GM06990 (cell line): Measurements from ENCODE around the gene KRT17.

ENCODE experiments used
- DNase-seq: peaks from one replicate; pipeline ENCODE4 v3.0.0-alpha.2; 2011; ENCODE audit not compliant: insufficient read length; ENCODE audit errors: extremely low read depth
- H3K27me3 ChIP-seq: replicated peaks from 2 replicates; pipeline ENCODE4 v1.6.0; 2011; ENCODE audit warnings: low read length; ENCODE audit not compliant: control insufficient read depth, insufficient read depth
- H3K36me3 ChIP-seq: 2 replicates; pipeline ENCODE4 v1.5.1; 2011; ENCODE audit warnings: low read length; ENCODE audit not compliant: control insufficient read depth, insufficient read depth
- H3K4me3 ChIP-seq: replicated peaks from 2 replicates; pipeline ENCODE4 v1.5.1; 2011; ENCODE audit warnings: low read depth, mild to moderate bottlenecking, control low read depth, low read length
- CTCF ChIP-seq: IDR thresholded peaks from 2 replicates; pipeline ENCODE4 v1.5.1; 2011; ENCODE audit warnings: low read length, control low read depth, mild to moderate bottlenecking, inconsistent platforms; ENCODE audit not compliant: insufficient read depth, poor library complexity, severe bottlenecking

The KRT17 gene

GRCh38 chr17:41655611-41656111 lies 31.3 kb upstream of the KRT17 start:
- Histone ChIP-seq H3K36me3 (no peaks in the 10 kb centered on the region), H3K27me3 (no peaks in the 10 kb centered on the region; the same call in 1 of the 2 replicates), H3K4me3 (no peak overlapping the region)
- TF ChIP-seq CTCF, result no peak
- no peak for DNase-seq

GRCh38 chr17:41654678-41655607 lies 30.6 kb upstream of the KRT17 start:
- peaks cover under 1% of the 10 kb centered on the region; the same call in 1 of the 2 replicates for H3K27me3 ChIP-seq
- DNase-seq, result no peak
- no peak for TF ChIP-seq CTCF
- H3K4me3 ChIP-seq, result no peak overlapping the region
- H3K36me3 ChIP-seq, result no peaks in the 10 kb centered on the region

GRCh38 chr17:41653892-41654677 lies 29.7 kb upstream of the KRT17 start:
- Histone ChIP-seq H3K27me3 (0 out of 2 replicates have a peak, but pooled peaks cover 1% of the 10 kb centered on the region), H3K36me3 (no peaks in the 10 kb centered on the region), H3K4me3 (no peak overlapping the region)
- TF ChIP-seq CTCF, result no peak
- no peak for DNase-seq

- DNase-seq, result no peak
- Histone ChIP-seq H3K27me3 (0 out of 2 replicates have a peak, but pooled peaks cover 1% of the 10 kb centered on the region), H3K36me3 (no peaks in the 10 kb centered on the region), H3K4me3 (no peak overlapping the region)
- no peak for TF ChIP-seq CTCF
Observed at GRCh38 chr17:41653421-41653820, 29.0 kb upstream of the KRT17 start.

GRCh38 chr17:41652461-41652970 lies 28.1 kb upstream of the KRT17 start:
- H3K4me3 ChIP-seq, result no peak overlapping the region
- 0 out of 2 replicates have a peak, but pooled peaks cover 1% of the 10 kb centered on the region for H3K27me3 ChIP-seq
- no peak for TF ChIP-seq CTCF
- no peaks in the 10 kb centered on the region for H3K36me3 ChIP-seq
- DNase-seq, result no peak
